Neural cell (in vitro differentiated cells): Measurements from ENCODE around the gene COL27A1. TPM values are rescaled to one million over a fixed set of nuclear protein-coding genes. Genes with fewer than 3 reads are reported as not detected.

ENCODE experiments used
- H2AFZ ChIP-seq: fragments of 200-600, 300-800 bp; sonication (generic), shearing (Covaris generic); 2 replicates; pipeline ENCODE4 v1.6.0; 2014; ENCODE audit warnings: low read depth, mild to moderate bottlenecking, antibody characterized with exemption, low read length, moderate library complexity
- H3F3A ChIP-seq: fragments of 200-600 bp; shearing (Covaris generic); 2 replicates; pipeline ENCODE4 v1.6.1; 2016; ENCODE audit warnings: mild to moderate bottlenecking, moderate library complexity, mixed read lengths, antibody characterized with exemption, low read length; ENCODE audit not compliant: insufficient read depth, poor library complexity, severe bottlenecking
- H3K27ac ChIP-seq: fragments of 200-600, 300-800 bp; sonication (generic), shearing (Covaris generic); 2 replicates; pipeline ENCODE4 v1.5.1; 2014; ENCODE audit warnings: mild to moderate bottlenecking, low read length, moderate library complexity
- H3K27me3 ChIP-seq: fragments of 300-800, 200-600 bp; sonication (generic), shearing (Covaris generic); 2 replicates; pipeline ENCODE4 v1.6.0; 2014; ENCODE audit warnings: mild to moderate bottlenecking, low read depth, low read length, moderate library complexity; ENCODE audit not compliant: insufficient read depth
- H3K36me3 ChIP-seq: fragments of 300-800, 200-600 bp; sonication (generic), shearing (Covaris generic); 2 replicates; pipeline ENCODE4 v1.5.1; 2014; ENCODE audit warnings: mild to moderate bottlenecking, antibody characterized with exemption, low read length, moderate library complexity; ENCODE audit not compliant: insufficient read depth
- H3K4me2 ChIP-seq: fragments of 300-800, 200-600 bp; sonication (generic), shearing (Covaris generic); 2 replicates; pipeline ENCODE4 v1.6.0; 2014; ENCODE audit warnings: mild to moderate bottlenecking, low read length
- H3K4me3 ChIP-seq: fragments of 300-800, 200-600 bp; sonication (generic), shearing (Covaris generic); 2 replicates; pipeline ENCODE4 v1.5.1; 2014; ENCODE audit warnings: mild to moderate bottlenecking, low read length, moderate library complexity
- H3K79me2 ChIP-seq: fragments of 200-600 bp; shearing (Covaris generic); replicated peaks from 2 replicates; pipeline ENCODE4 v1.6.0; 2014; ENCODE audit warnings: mild to moderate bottlenecking, low read length, moderate library complexity; ENCODE audit not compliant: insufficient read depth
- H3K9ac ChIP-seq: fragments of 300-800, 200-600 bp; sonication (generic), shearing (Covaris generic); 2 replicates; pipeline ENCODE4 v1.6.1; 2016; ENCODE audit warnings: mild to moderate bottlenecking, low read length, mixed read lengths
- H3K9me2 ChIP-seq: fragments of 200-600 bp; shearing (Covaris generic); 2 replicates; pipeline ENCODE4 v1.6.1; 2016; ENCODE audit warnings: mild to moderate bottlenecking, low read length, mixed read lengths; ENCODE audit not compliant: insufficient read depth
- H3K9me3 ChIP-seq: fragments of 200-600, 300-800 bp; sonication (generic), shearing (Covaris generic); 2 replicates; pipeline ENCODE4 v1.6.1; 2016; ENCODE audit warnings: mild to moderate bottlenecking, mixed run types, low read length, moderate library complexity, mixed read lengths
- H4K20me1 ChIP-seq: fragments of 200-600 bp; shearing (Covaris generic); 2 replicates; pipeline ENCODE4 v1.6.1; 2016; ENCODE audit warnings: mild to moderate bottlenecking, mixed run types; ENCODE audit not compliant: insufficient read depth
- EP300 ChIP-seq: fragments of 450-650 bp; conservative IDR thresholded peaks from 2 replicates; pipeline ENCODE4 v1.6.1; 2014; ENCODE audit warnings: antibody characterized with exemption, mild to moderate bottlenecking, moderate library complexity; ENCODE audit not compliant: poor library complexity, severe bottlenecking
- EZH2 ChIP-seq: fragments of 200-600, 300-800 bp; shearing (Covaris generic), sonication (generic); IDR thresholded peaks from 2 replicates; pipeline ENCODE4 v1.6.1; 2014; ENCODE audit warnings: antibody characterized with exemption, low read length, borderline replicate concordance, mild to moderate bottlenecking; ENCODE audit not compliant: insufficient read depth, poor library complexity, severe bottlenecking
- MXI1 ChIP-seq: fragments of 450-650 bp; conservative IDR thresholded peaks from 2 replicates; pipeline ENCODE4 v1.6.1; 2014; ENCODE audit warnings: antibody characterized with exemption, mild to moderate bottlenecking; ENCODE audit not compliant: poor library complexity, severe bottlenecking
- POLR2AphosphoS5 ChIP-seq: IDR thresholded peaks from 2 replicates; pipeline ENCODE4 v1.6.1; 2012
- RAD21 ChIP-seq: fragments of 450-650 bp; conservative IDR thresholded peaks from 2 replicates; pipeline ENCODE4 v1.6.1; 2014; ENCODE audit warnings: antibody characterized with exemption, mild to moderate bottlenecking, moderate library complexity
- SMC3 ChIP-seq: fragments of 450-650 bp; conservative IDR thresholded peaks from 2 replicates; pipeline ENCODE4 v1.6.1; 2014; ENCODE audit warnings: antibody characterized with exemption, mild to moderate bottlenecking, moderate library complexity; ENCODE audit not compliant: poor library complexity
- TAF1 ChIP-seq: IDR thresholded peaks from 2 replicates; pipeline ENCODE4 v1.6.1; 2012; ENCODE audit warnings: low read depth
- polyA plus RNA-seq: library from polyadenylated mRNA; depleted of rRNA; stranded (reverse); fragments of >200 nt; gene quantifications from 2 replicates; pipeline ENCODE4 v1.2.3, GENCODE V29; 2014
- TF ChIP-seq, protein P1 (sequence below): IDR thresholded peaks from 2 replicates; pipeline ENCODE4 v1.6.1; 2012; ENCODE audit warnings: borderline replicate concordance
- TF ChIP-seq, protein P2 (sequence below): fragments of 450-650 bp; IDR thresholded peaks from 2 replicates; pipeline ENCODE4 v1.5.1; 2014; ENCODE audit warnings: antibody characterized with exemption, mild to moderate bottlenecking, moderate library complexity; ENCODE audit not compliant: poor library complexity, severe bottlenecking

The COL27A1 gene
- polyA plus RNA-seq, 1 donor from 2014 or later: 0.25 TPM

DNA sequence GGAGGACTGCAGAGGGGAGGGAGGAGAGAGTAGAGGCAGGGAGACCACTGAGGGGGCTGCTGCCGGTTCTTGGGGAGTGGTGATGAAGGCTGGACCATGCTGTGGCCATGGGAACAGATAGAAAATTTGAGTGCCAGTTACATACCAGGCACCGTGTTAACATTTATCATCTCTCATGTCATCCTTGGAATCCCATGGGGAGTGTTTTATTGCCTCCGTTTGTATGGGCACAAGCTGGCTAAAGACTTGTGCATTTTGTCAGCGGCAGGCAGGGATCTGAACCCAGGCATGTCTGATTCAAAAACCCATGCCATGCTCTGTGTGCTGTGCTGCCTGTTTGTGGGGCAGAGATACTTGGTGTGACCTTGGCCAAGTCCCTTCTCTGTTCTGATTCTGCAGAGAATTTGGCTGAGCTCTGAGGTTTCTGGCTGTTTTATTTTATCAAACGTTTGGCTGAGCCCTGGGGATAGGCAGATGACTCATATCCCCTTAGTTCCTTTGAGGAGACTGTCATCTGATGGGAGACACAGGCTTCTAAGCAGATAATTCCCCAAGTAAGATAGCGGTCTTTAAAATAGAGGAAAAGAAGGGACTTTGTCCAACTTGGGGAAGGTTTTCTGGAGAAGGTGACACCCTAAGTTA is 22.2 kb downstream of the COL27A1 start:
- no peak overlapping the region for H3K27ac ChIP-seq
- no peak overlapping the region for H2AFZ ChIP-seq
- H3K9me2 ChIP-seq: no peaks in the 10 kb centered on the region
- no peaks in the 10 kb centered on the region for H3K79me2 ChIP-seq
- H3K4me3 ChIP-seq: no peak overlapping the region
- H3F3A ChIP-seq: no peaks in the 10 kb centered on the region
- H3K4me2 ChIP-seq: no peak overlapping the region
- no peaks in the 10 kb centered on the region for H4K20me1 ChIP-seq
- TF ChIP-seq, protein P1, sequence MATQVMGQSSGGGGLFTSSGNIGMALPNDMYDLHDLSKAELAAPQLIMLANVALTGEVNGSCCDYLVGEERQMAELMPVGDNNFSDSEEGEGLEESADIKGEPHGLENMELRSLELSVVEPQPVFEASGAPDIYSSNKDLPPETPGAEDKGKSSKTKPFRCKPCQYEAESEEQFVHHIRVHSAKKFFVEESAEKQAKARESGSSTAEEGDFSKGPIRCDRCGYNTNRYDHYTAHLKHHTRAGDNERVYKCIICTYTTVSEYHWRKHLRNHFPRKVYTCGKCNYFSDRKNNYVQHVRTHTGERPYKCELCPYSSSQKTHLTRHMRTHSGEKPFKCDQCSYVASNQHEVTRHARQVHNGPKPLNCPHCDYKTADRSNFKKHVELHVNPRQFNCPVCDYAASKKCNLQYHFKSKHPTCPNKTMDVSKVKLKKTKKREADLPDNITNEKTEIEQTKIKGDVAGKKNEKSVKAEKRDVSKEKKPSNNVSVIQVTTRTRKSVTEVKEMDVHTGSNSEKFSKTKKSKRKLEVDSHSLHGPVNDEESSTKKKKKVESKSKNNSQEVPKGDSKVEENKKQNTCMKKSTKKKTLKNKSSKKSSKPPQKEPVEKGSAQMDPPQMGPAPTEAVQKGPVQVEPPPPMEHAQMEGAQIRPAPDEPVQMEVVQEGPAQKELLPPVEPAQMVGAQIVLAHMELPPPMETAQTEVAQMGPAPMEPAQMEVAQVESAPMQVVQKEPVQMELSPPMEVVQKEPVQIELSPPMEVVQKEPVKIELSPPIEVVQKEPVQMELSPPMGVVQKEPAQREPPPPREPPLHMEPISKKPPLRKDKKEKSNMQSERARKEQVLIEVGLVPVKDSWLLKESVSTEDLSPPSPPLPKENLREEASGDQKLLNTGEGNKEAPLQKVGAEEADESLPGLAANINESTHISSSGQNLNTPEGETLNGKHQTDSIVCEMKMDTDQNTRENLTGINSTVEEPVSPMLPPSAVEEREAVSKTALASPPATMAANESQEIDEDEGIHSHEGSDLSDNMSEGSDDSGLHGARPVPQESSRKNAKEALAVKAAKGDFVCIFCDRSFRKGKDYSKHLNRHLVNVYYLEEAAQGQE: no peak
- TF ChIP-seq EZH2: no peak
- TF ChIP-seq RAD21: no peak
- no peak for TF ChIP-seq SMC3
- TF ChIP-seq POLR2AphosphoS5: no peak
- TF ChIP-seq, protein P2, sequence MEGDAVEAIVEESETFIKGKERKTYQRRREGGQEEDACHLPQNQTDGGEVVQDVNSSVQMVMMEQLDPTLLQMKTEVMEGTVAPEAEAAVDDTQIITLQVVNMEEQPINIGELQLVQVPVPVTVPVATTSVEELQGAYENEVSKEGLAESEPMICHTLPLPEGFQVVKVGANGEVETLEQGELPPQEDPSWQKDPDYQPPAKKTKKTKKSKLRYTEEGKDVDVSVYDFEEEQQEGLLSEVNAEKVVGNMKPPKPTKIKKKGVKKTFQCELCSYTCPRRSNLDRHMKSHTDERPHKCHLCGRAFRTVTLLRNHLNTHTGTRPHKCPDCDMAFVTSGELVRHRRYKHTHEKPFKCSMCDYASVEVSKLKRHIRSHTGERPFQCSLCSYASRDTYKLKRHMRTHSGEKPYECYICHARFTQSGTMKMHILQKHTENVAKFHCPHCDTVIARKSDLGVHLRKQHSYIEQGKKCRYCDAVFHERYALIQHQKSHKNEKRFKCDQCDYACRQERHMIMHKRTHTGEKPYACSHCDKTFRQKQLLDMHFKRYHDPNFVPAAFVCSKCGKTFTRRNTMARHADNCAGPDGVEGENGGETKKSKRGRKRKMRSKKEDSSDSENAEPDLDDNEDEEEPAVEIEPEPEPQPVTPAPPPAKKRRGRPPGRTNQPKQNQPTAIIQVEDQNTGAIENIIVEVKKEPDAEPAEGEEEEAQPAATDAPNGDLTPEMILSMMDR: no peak
- no peak for TF ChIP-seq MXI1
- TF ChIP-seq TAF1: no peak
- TF ChIP-seq EP300: no peak
- no peaks in the 10 kb centered on the region for H3K27me3 ChIP-seq
- no peak overlapping the region for H3K9ac ChIP-seq
- H3K9me3 ChIP-seq: no peaks in the 10 kb centered on the region
- no peaks in the 10 kb centered on the region for H3K36me3 ChIP-seq

DNA sequence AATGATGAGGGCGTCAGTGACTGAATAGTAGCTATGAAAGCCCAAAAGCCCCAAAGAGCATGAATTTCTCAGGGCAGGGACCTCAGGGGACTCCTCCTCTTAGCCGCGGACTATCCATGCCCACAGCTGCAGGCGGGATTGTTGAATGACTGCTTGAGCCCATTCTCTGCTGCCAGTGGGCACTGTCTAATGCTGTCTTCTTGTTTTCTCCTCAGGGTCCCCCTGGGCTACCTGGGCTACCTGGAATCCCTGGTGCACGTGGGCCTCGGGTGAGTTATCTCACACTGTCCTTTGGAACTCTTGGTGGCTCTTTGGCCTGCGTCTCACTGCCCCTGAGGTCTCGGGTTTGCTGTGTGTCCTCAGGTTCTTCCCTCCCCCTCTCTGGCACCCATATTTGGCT is 22.7 kb downstream of the COL27A1 start:
- no peaks in the 10 kb centered on the region for H4K20me1 ChIP-seq
- H3K27me3 ChIP-seq: no peaks in the 10 kb centered on the region
- no peak overlapping the region for H2AFZ ChIP-seq
- H3K79me2 ChIP-seq: no peaks in the 10 kb centered on the region
- no peaks in the 10 kb centered on the region for H3K9me3 ChIP-seq
- H3K4me3 ChIP-seq: no peak overlapping the region
- H3K9ac ChIP-seq: no peak overlapping the region
- no peaks in the 10 kb centered on the region for H3F3A ChIP-seq
- H3K4me2 ChIP-seq: no peak overlapping the region
- no peaks in the 10 kb centered on the region for H3K36me3 ChIP-seq
- H3K9me2 ChIP-seq: no peaks in the 10 kb centered on the region
- no peak overlapping the region for H3K27ac ChIP-seq
- no peak for TF ChIP-seq EZH2
- TF ChIP-seq, protein P2: no peak
- no peak for TF ChIP-seq RAD21
- no peak for TF ChIP-seq SMC3
- no peak for TF ChIP-seq EP300
- no peak for TF ChIP-seq MXI1
- TF ChIP-seq, protein P1: no peak
